ENCODE measurements around the gene ZNF223.

The ZNF223 gene

GRCh38 chr19:44025217-44025936 is 26.5 kb upstream of the ZNF223 start, which contains the start of gene ZNF222:
ZNF222 (plus strand) TSS chr19:44025379; CDS start chr19:44025437, 58 bp downstream.
- H3K27me3 ChIP-seq (ENCODE audit: control insufficient read depth in 1 of 2, insufficient read depth in 2 of 2, low read length in 2 of 2): no peaks in the 10 kb centered on the region
- H3K27ac ChIP-seq (ENCODE audit: low read length): peak within 1 kb of the TSS; percentile 46
- peaks cover 32 to 34% of the 10 kb centered on the region in 2 donors for H3K36me3 ChIP-seq (ENCODE audit: control insufficient read depth in 2 of 2, insufficient read depth in 2 of 2, low read length in 2 of 2)
- H3K4me1 ChIP-seq (ENCODE audit: control insufficient read depth, insufficient read depth, low read length): peaks cover 6% of the 10 kb centered on the region
- H3K9ac ChIP-seq (ENCODE audit: low read length in 2 of 2): peak within 1 kb of the TSS; percentile 77 to 81
- peaks cover 4 to 16% of the 10 kb centered on the region in 2 donors for H3K9me3 ChIP-seq (ENCODE audit: control insufficient read depth in 2 of 2, low read length in 2 of 2)
- peak within 1 kb of the TSS; percentile 88 to 95 for H3K4me3 ChIP-seq (ENCODE audit: low read length in 2 of 2)

DNA sequence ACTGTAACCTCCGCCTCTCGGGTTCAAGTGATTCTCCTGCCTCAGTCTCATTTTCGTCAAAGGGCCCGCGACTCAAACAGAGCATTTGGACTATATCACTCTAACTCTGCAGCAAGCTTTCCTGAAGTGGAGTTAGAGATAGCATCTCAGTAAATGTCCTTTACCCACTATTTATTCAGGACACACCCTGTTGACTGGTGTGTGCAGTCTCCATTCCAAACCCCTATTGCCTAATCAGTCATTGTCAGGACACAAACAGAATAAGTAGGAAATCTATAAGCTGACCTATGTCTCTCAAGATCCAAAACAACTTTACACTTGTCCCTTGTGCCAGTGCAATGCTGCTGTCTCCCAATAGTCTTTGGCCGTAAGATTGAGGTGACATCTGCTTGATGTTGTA is 25.2 kb upstream of the ZNF223 start:
- Histone ChIP-seq H3K9me3 (ENCODE audit: control insufficient read depth in 2 of 2, low read length in 2 of 2) (peaks cover 15 to 22% of the 10 kb centered on the region in 2 donors), H3K27ac (ENCODE audit: low read length) (no peak overlapping the region), H3K9ac (ENCODE audit: low read length in 2 of 2) (no peak overlapping the region), H3K4me3 (ENCODE audit: low read length in 2 of 2) (no peak overlapping the region), H3K4me1 (ENCODE audit: control insufficient read depth, insufficient read depth, low read length) (peaks cover 6% of the 10 kb centered on the region), H3K36me3 (ENCODE audit: control insufficient read depth in 2 of 2, insufficient read depth in 2 of 2, low read length in 2 of 2) (peaks cover 42 to 44% of the 10 kb centered on the region in 2 donors), H3K27me3 (ENCODE audit: control insufficient read depth in 1 of 2, insufficient read depth in 2 of 2, low read length in 2 of 2) (no peaks in the 10 kb centered on the region)

- Histone ChIP-seq H3K9me3 (ENCODE audit: control insufficient read depth in 2 of 2, low read length in 2 of 2) (peaks cover 53% of the 10 kb centered on the region in 2 donors), H3K36me3 (ENCODE audit: control insufficient read depth in 2 of 2, insufficient read depth in 2 of 2, low read length in 2 of 2) (peaks cover 49 to 52% of the 10 kb centered on the region in 2 donors), H3K27ac (ENCODE audit: low read length) (no peak overlapping the region), H3K9ac (ENCODE audit: low read length in 2 of 2) (no peak overlapping the region), H3K4me1 (ENCODE audit: control insufficient read depth, insufficient read depth, low read length) (no peaks in the 10 kb centered on the region), H3K27me3 (ENCODE audit: control insufficient read depth in 1 of 2, insufficient read depth in 2 of 2, low read length in 2 of 2) (no peaks in the 10 kb centered on the region), H3K4me3 (ENCODE audit: low read length in 2 of 2) (peak overlapping the region in 1 of 2 donors; percentile 41)
Observed at GRCh38 chr19:44032001-44032610, 19.7 kb upstream of the ZNF223 start.

GRCh38 chr19:44042147-44042546 is 9.7 kb upstream of the ZNF223 start:
- Histone ChIP-seq H3K4me3 (ENCODE audit: low read length in 2 of 2) (no peak overlapping the region), H3K9me3 (ENCODE audit: control insufficient read depth in 2 of 2, low read length in 2 of 2) (peaks cover 0 to 7% of the 10 kb centered on the region in 2 donors), H3K4me1 (ENCODE audit: control insufficient read depth, insufficient read depth, low read length) (no peaks in the 10 kb centered on the region)

GRCh38 chr19:44050740-44051649 is 841 bp upstream of the ZNF223 start:
- peaks cover 15% of the 10 kb centered on the region for H3K4me1 ChIP-seq (ENCODE audit: control insufficient read depth, insufficient read depth, low read length)
- peaks cover 2 to 4% of the 10 kb centered on the region in 2 donors for H3K27me3 ChIP-seq (ENCODE audit: control insufficient read depth in 1 of 2, insufficient read depth in 2 of 2, low read length in 2 of 2)
- peaks cover 0 to 4% of the 10 kb centered on the region in 2 donors for H3K9me3 ChIP-seq (ENCODE audit: control insufficient read depth in 2 of 2, low read length in 2 of 2)
- H3K4me3 ChIP-seq (ENCODE audit: low read length in 2 of 2): peak overlapping the region; percentile 82 to 94
- peak overlapping the region; percentile 41 for H3K27ac ChIP-seq (ENCODE audit: low read length)
- H3K9ac ChIP-seq (ENCODE audit: low read length in 2 of 2): peak overlapping the region in 1 of 2 donors; percentile 60
- peaks cover 4 to 5% of the 10 kb centered on the region in 2 donors for H3K36me3 ChIP-seq (ENCODE audit: control insufficient read depth in 2 of 2, insufficient read depth in 2 of 2, low read length in 2 of 2)

More at GRCh38 chr19:44042147-44042546, 9.7 kb upstream of the ZNF223 start:
- Histone ChIP-seq H3K27me3 (ENCODE audit: control insufficient read depth in 1 of 2, insufficient read depth in 2 of 2, low read length in 2 of 2) (no peaks in the 10 kb centered on the region), H3K9ac (ENCODE audit: low read length in 2 of 2) (no peak overlapping the region), H3K36me3 (ENCODE audit: control insufficient read depth in 2 of 2, insufficient read depth in 2 of 2, low read length in 2 of 2) (no peaks in the 10 kb centered on the region), H3K27ac (ENCODE audit: low read length) (no peak overlapping the region)

DNA sequence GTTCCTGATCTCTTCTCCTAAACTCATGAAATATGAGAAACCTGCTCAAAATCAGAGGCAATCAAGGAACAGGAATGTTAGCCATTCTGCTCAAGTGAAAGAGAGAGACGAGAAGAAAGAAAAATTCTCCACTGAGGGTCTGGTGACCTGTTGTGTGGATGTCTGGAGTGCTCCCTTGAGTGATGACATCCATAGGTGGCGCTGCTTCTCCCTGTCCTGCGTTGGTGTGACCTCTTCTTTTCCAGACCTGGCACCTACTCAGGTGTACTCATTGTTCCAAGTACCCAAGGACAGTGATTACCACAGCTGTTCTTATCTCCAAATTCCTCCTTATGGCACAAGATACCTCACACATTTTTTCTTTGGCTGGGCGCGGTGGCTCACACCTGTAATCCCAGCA is 4.0 kb downstream of the ZNF223 start:
- Histone ChIP-seq H3K36me3 (ENCODE audit: control insufficient read depth in 2 of 2, insufficient read depth in 2 of 2, low read length in 2 of 2) (peaks cover 31 to 32% of the 10 kb centered on the region in 2 donors), H3K9ac (ENCODE audit: low read length in 2 of 2) (no peak overlapping the region), H3K27ac (ENCODE audit: low read length) (no peak overlapping the region), H3K27me3 (ENCODE audit: control insufficient read depth in 1 of 2, insufficient read depth in 2 of 2, low read length in 2 of 2) (no peaks in the 10 kb centered on the region), H3K4me3 (ENCODE audit: low read length in 2 of 2) (no peak overlapping the region), H3K9me3 (ENCODE audit: control insufficient read depth in 2 of 2, low read length in 2 of 2) (peaks cover under 1 to 5% of the 10 kb centered on the region in 2 donors), H3K4me1 (ENCODE audit: control insufficient read depth, insufficient read depth, low read length) (peaks cover 15% of the 10 kb centered on the region)

GRCh38 chr19:44059229-44059628 is 7.4 kb downstream of the ZNF223 start:
- Histone ChIP-seq H3K27ac (ENCODE audit: low read length) (no peak overlapping the region), H3K9me3 (ENCODE audit: control insufficient read depth in 2 of 2, low read length in 2 of 2) (peaks cover 5 to 12% of the 10 kb centered on the region in 2 donors), H3K27me3 (ENCODE audit: control insufficient read depth in 1 of 2, insufficient read depth in 2 of 2, low read length in 2 of 2) (no peaks in the 10 kb centered on the region), H3K4me3 (ENCODE audit: low read length in 2 of 2) (no peak overlapping the region), H3K4me1 (ENCODE audit: control insufficient read depth, insufficient read depth, low read length) (no peaks in the 10 kb centered on the region), H3K36me3 (ENCODE audit: control insufficient read depth in 2 of 2, insufficient read depth in 2 of 2, low read length in 2 of 2) (peaks cover 61% of the 10 kb centered on the region in 2 donors), H3K9ac (ENCODE audit: low read length in 2 of 2) (no peak overlapping the region)

DNA sequence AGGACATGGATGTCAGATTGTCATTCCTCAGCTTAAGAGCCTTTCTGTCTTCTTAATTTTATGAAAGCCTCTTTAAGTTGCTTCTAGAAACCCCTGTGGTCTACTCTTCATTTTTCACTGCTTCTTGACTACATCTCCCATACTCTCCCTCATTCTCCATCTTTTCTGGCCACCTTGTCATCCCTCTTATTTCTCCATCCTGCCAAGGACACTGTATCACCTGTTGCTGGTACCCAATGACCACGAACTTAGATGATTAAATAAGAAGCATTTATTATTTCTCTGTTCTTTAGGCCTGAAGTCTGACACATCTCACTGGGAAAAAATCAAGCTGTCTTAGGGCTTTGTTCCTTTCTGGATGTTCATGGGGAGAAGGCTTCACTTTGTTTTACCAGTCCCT is 9.2 kb downstream of the ZNF223 start:
- Histone ChIP-seq H3K4me3 (ENCODE audit: low read length in 2 of 2) (no peak overlapping the region), H3K9me3 (ENCODE audit: control insufficient read depth in 2 of 2, low read length in 2 of 2) (peaks cover 15 to 17% of the 10 kb centered on the region in 2 donors), H3K27ac (ENCODE audit: low read length) (no peak overlapping the region), H3K9ac (ENCODE audit: low read length in 2 of 2) (no peak overlapping the region), H3K36me3 (ENCODE audit: control insufficient read depth in 2 of 2, insufficient read depth in 2 of 2, low read length in 2 of 2) (peaks cover 66 to 69% of the 10 kb centered on the region in 2 donors), H3K27me3 (ENCODE audit: control insufficient read depth in 1 of 2, insufficient read depth in 2 of 2, low read length in 2 of 2) (no peaks in the 10 kb centered on the region), H3K4me1 (ENCODE audit: control insufficient read depth, insufficient read depth, low read length) (no peaks in the 10 kb centered on the region)

- Histone ChIP-seq H3K9ac (ENCODE audit: low read length in 2 of 2) (no peak overlapping the region), H3K27me3 (ENCODE audit: control insufficient read depth in 1 of 2, insufficient read depth in 2 of 2, low read length in 2 of 2) (no peaks in the 10 kb centered on the region), H3K36me3 (ENCODE audit: control insufficient read depth in 2 of 2, insufficient read depth in 2 of 2, low read length in 2 of 2) (peaks cover 50 to 52% of the 10 kb centered on the region in 2 donors), H3K4me1 (ENCODE audit: control insufficient read depth, insufficient read depth, low read length) (no peaks in the 10 kb centered on the region), H3K9me3 (ENCODE audit: control insufficient read depth in 2 of 2, low read length in 2 of 2) (peaks cover 28 to 29% of the 10 kb centered on the region in 2 donors), H3K4me3 (ENCODE audit: low read length in 2 of 2) (peak overlapping the region in 1 of 2 donors; percentile 54), H3K27ac (ENCODE audit: low read length) (no peak overlapping the region)
Observed at GRCh38 chr19:44066305-44066704, 14.5 kb downstream of the ZNF223 start.

GRCh38 chr19:44069415-44069814 is 17.6 kb downstream of the ZNF223 start:
- no peak overlapping the region for H3K9ac ChIP-seq (ENCODE audit: low read length in 2 of 2)
- no peak overlapping the region for H3K27ac ChIP-seq (ENCODE audit: low read length)
- peaks cover 7% of the 10 kb centered on the region for H3K4me1 ChIP-seq (ENCODE audit: control insufficient read depth, insufficient read depth, low read length)
- peaks cover 22 to 25% of the 10 kb centered on the region in 2 donors for H3K36me3 ChIP-seq (ENCODE audit: control insufficient read depth in 2 of 2, insufficient read depth in 2 of 2, low read length in 2 of 2)
- H3K9me3 ChIP-seq (ENCODE audit: control insufficient read depth in 2 of 2, low read length in 2 of 2): peaks cover 21 to 25% of the 10 kb centered on the region in 2 donors
- no peak overlapping the region for H3K4me3 ChIP-seq (ENCODE audit: low read length in 2 of 2)
- no peaks in the 10 kb centered on the region for H3K27me3 ChIP-seq (ENCODE audit: control insufficient read depth in 1 of 2, insufficient read depth in 2 of 2, low read length in 2 of 2)
